ENCODE measurements around the gene SNAP91. TPM values are rescaled to one million over a fixed set of nuclear protein-coding genes. Genes with fewer than 3 reads are reported as not detected.
"Not testable (repeated sequence)": the region's sequence is repeated elsewhere in the genome, so short reads cannot be mapped to it uniquely, and the experiment has no call there.

Gene SNAP91
- total RNA-seq, 1 donor from 2014 or later = not detected

DNA sequence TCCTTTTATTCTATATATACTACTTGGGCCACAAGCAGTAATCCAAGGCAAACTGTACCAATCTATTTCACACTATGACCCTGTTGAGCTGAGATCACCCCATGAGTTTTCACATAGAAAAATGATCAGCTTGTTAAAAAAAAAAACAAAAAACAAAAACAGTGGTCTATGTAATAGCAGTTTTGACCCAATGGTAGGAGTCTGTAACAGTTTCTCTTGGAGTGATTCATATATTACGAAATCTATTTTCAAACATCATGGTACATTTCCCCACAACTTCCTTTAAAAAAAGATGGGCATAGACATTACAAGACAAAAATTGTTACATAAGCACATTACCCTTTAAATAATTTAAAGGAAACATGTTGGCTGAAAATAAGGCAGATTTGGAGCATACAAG lies 118.5 kb downstream of the SNAP91 start:
- no peak for ATAC-seq (ENCODE audit: low read depth)
- ChIA-PET CTCF (no interaction called here), POLR2A (no interaction called here)
- Mint-ChIP-seq H3K9me3 (no peaks in the 10 kb centered on the region), H3K4me1 (no peaks in the 10 kb centered on the region), H3K36me3 (ENCODE audit: low read depth) (no peaks in the 10 kb centered on the region), H3K27me3 (peaks cover 2% of the 10 kb centered on the region), H3K4me3 (no peak overlapping the region), H3K27ac (no peak overlapping the region)
- intact Hi-C loops (cut with micrococcal nuclease) = loop anchor here (5.0 kb wide), 1 partner anchor 368 kb away; no protein-coding TSS in a partner anchor
- TF ChIP-seq, protein P1, sequence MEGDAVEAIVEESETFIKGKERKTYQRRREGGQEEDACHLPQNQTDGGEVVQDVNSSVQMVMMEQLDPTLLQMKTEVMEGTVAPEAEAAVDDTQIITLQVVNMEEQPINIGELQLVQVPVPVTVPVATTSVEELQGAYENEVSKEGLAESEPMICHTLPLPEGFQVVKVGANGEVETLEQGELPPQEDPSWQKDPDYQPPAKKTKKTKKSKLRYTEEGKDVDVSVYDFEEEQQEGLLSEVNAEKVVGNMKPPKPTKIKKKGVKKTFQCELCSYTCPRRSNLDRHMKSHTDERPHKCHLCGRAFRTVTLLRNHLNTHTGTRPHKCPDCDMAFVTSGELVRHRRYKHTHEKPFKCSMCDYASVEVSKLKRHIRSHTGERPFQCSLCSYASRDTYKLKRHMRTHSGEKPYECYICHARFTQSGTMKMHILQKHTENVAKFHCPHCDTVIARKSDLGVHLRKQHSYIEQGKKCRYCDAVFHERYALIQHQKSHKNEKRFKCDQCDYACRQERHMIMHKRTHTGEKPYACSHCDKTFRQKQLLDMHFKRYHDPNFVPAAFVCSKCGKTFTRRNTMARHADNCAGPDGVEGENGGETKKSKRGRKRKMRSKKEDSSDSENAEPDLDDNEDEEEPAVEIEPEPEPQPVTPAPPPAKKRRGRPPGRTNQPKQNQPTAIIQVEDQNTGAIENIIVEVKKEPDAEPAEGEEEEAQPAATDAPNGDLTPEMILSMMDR (IDR thresholded peaks at IDR 0.05) = no peak
- no peak for DNase-seq

DNA sequence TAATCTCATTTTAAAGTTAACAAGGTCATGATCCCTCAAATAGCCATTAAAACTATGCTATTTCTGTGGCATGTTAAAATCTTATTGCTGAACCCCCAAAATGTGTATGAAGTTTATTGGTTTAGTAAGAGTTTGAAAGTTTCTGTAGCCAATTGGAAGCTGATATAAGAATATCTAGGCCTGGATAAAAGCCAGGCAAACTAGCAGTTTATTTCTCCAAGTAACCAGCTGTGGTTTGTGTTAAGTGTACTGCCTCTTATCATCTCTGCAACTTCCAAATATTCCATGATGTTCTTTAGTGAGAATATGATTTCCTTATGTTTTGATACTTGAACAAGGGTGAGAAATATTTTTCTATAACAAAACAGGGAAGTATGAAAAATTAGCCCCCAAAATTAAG lies 119.8 kb downstream of the SNAP91 start:
- intact Hi-C loops (cut with micrococcal nuclease) = no loop called here
- no peak overlapping the region for H3K27ac Mint-ChIP-seq
- DNase-seq (no peak), ATAC-seq (ENCODE audit: low read depth) (no peak)
- H3K9me3 Mint-ChIP-seq = no peaks in the 10 kb centered on the region
- no peaks in the 10 kb centered on the region for H3K36me3 Mint-ChIP-seq (ENCODE audit: low read depth)
- POLR2A ChIA-PET = no interaction called here
- H3K4me3 Mint-ChIP-seq = no peak overlapping the region
- peaks cover 2% of the 10 kb centered on the region for H3K27me3 Mint-ChIP-seq
- H3K4me1 Mint-ChIP-seq = no peaks in the 10 kb centered on the region
- TF ChIP-seq, protein P1 (IDR thresholded peaks at IDR 0.05) = no peak
- CTCF ChIA-PET = no interaction called here

DNA sequence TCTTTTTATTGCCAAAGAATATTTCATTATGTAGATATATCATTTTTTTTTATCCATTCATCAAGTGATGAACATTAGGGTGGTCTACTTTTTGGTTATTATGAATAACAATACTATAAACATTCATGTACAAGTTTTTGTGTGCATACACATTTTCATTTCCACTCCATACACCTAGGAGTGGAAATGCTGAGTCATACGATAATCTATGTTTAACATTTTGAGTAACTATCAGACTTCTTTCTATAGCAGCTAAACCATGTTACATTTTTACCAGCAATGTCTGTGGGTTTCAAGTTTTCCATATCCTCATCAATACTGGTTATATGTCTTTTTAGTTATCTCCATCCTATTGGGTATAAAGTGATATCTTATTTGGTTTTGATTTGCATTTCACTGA lies 130.8 kb downstream of the SNAP91 start:
- Mint-ChIP-seq H3K4me1 (no peaks in the 10 kb centered on the region), H3K4me3 (no peak overlapping the region), H3K27ac (no peak overlapping the region), H3K27me3 (no peaks in the 10 kb centered on the region), H3K36me3 (ENCODE audit: low read depth) (no peaks in the 10 kb centered on the region), H3K9me3 (no peaks in the 10 kb centered on the region)
- ATAC-seq (ENCODE audit: low read depth) = no peak
- TF ChIP-seq, protein P1 (IDR thresholded peaks at IDR 0.05) = no peak
- intact Hi-C loops (cut with micrococcal nuclease) = no loop called here
- no peak for DNase-seq
- ChIA-PET POLR2A (no interaction called here), CTCF (no interaction called here)

DNA sequence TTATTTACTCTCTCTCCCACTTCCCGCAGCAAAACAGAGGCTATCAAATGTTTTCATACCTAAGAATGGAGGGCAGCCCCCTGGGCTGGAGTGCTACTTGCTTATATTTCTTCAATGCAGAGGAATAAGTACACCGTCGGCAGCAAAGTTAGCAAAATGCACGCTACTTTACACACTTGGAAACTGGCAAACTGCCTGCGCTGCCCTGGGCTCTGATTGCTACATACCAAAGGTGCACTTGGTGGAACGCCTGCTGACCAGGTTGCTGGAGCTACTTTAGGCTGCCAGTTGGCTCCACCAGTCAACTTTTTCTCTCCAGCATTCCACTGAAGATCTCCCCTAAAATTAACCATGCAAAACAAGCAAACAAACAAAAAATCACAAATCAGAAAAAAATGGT lies 134.1 kb downstream of the SNAP91 start:
- no peaks in the 10 kb centered on the region for H3K4me1 Mint-ChIP-seq
- H3K27me3 Mint-ChIP-seq = no peaks in the 10 kb centered on the region
- CTCF ChIA-PET = no interaction called here
- no peaks in the 10 kb centered on the region for H3K36me3 Mint-ChIP-seq (ENCODE audit: low read depth)
- ATAC-seq (ENCODE audit: low read depth) (no peak), DNase-seq (no peak)
- intact Hi-C loops (cut with micrococcal nuclease) = no loop called here
- POLR2A ChIA-PET = no interaction called here
- TF ChIP-seq, protein P1 (IDR thresholded peaks at IDR 0.05) = no peak
- no peaks in the 10 kb centered on the region for H3K9me3 Mint-ChIP-seq
- H3K27ac Mint-ChIP-seq = no peak overlapping the region
- no peak overlapping the region for H3K4me3 Mint-ChIP-seq

DNA sequence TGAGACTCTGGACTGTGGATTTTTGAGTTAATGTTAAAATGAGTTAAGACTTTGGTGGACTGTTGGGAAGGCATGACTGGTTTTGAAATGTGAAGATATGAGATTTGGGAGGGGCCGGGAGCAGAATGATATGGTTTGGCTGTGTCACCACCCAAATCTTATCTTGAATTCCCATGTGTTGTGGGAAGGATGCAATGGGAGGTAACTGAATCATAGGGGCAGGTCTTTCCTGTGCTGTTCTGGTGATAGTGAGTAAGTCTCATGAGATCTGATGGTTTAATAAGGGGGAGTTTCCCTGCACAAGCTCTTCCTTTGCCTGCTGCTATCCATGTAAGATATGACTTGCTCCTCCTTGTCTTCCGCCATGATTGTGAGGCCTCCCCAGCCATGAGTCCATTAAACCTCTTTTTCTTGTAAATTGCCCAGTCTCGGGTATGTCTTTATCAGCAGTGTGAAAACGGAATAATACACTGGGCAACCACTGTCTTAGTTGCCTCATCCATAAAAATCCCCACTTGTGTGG lies 137.2 kb downstream of the SNAP91 start:
- CTCF ChIA-PET, DNase-seq, H3K27me3 Mint-ChIP-seq: not testable (repeated sequence)

DNA sequence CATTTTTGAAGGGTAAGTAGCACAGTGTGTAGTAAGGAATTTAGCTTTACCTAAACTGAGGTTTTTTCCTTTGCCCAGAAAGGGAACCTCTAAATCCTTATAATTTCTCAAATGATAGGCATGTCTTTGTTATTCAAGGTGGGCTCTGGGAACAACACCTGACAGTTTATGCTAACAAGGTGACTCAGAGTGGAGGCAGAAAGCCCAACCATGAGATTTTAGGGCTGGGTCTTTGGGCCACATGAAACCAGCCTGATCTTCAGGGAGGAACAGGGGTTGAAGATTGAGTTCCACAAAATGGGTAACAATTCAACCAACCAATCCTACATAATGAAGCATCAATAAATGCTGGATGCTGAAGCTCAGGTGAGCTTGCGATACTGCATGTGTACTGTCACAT lies 149.9 kb downstream of the SNAP91 start:
- TF ChIP-seq, protein P1 (IDR thresholded peaks at IDR 0.05) = no peak
- POLR2A ChIA-PET = no interaction called here

More for the DNA sequence above, 137.2 kb downstream of the SNAP91 start:
- H3K4me1 Mint-ChIP-seq; POLR2A ChIA-PET; H3K36me3 Mint-ChIP-seq (ENCODE audit: low read depth); ATAC-seq (ENCODE audit: low read depth); intact Hi-C loops (cut with micrococcal nuclease); H3K4me3 Mint-ChIP-seq; H3K27ac Mint-ChIP-seq; H3K9me3 Mint-ChIP-seq: not testable (repeated sequence)

More for the DNA sequence above, 149.9 kb downstream of the SNAP91 start:
- H3K4me1 Mint-ChIP-seq = no peaks in the 10 kb centered on the region
- ATAC-seq (ENCODE audit: low read depth) (no peak), DNase-seq (no peak)
- no peak overlapping the region for H3K27ac Mint-ChIP-seq
- no peaks in the 10 kb centered on the region for H3K27me3 Mint-ChIP-seq
- H3K9me3 Mint-ChIP-seq = peaks cover 2% of the 10 kb centered on the region
- no peaks in the 10 kb centered on the region for H3K36me3 Mint-ChIP-seq (ENCODE audit: low read depth)
- CTCF ChIA-PET = no interaction called here
- intact Hi-C loops (cut with micrococcal nuclease) = no loop called here
- H3K4me3 Mint-ChIP-seq = no peak overlapping the region
